Measurements from ENCODE around the gene CRISPLD2. TPM values are rescaled to one million over a fixed set of nuclear protein-coding genes. Genes with fewer than 3 reads are reported as not detected.

Gene CRISPLD2
- total RNA-seq, 2 donors from 2014 or later = 1.9 to 4.2 TPM

- ATAC-seq = no peak
- H3K9me3 ChIP-seq (ENCODE audit: control insufficient read depth, low read length, poor library complexity, severe bottlenecking) = no peaks in the 10 kb centered on the region
- H3K4me3 Mint-ChIP-seq = no peak overlapping the region
- H3K27ac Mint-ChIP-seq = no peak overlapping the region
- H3K36me3 Mint-ChIP-seq (ENCODE audit: low read depth) = peaks cover 6% of the 10 kb centered on the region
- peaks cover 2% of the 10 kb centered on the region for H3K4me1 Mint-ChIP-seq
- peaks cover 26% of the 10 kb centered on the region for H3K27me3 Mint-ChIP-seq
- no peak for DNase-seq
Observed at GRCh38 chr16:84884596-84885341, 65.0 kb downstream of the CRISPLD2 start.

DNA sequence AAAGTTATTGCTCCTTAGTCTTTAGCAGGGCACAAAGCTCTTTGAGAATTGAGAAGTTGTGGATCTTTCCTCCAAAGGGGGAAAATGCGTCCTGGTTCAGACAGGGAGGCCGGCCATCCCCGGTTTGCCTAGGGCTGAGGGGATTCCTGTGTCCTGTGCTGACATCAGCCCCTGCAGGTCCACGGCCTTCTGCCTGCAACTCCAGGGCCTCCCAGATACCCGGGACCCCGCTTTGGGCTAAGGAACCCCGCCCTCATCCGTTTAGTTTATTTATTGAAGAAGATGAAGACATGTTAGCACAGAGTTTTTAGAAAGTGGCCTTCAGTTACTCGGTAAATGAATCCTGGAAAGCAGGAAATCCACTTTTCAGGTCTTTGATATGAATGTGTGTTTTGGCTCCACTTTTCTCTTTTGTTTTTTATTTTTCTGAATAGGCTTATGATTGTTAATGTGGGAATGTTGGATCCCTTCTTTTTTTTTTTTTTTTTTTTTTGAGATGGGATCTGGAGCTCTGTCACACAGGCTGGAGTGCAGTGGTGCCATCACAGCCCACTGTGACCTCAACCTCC lies 65.6 kb downstream of the CRISPLD2 start:
- H3K4me3 Mint-ChIP-seq = no peak overlapping the region
- H3K9me3 ChIP-seq (ENCODE audit: control insufficient read depth, low read length, poor library complexity, severe bottlenecking) = no peaks in the 10 kb centered on the region
- peaks cover 2% of the 10 kb centered on the region for H3K4me1 Mint-ChIP-seq
- peaks cover 6% of the 10 kb centered on the region for H3K36me3 Mint-ChIP-seq (ENCODE audit: low read depth)
- H3K27me3 Mint-ChIP-seq = peaks cover 26% of the 10 kb centered on the region
- H3K27ac Mint-ChIP-seq = no peak overlapping the region
- no peak for DNase-seq
- ATAC-seq = no peak

DNA sequence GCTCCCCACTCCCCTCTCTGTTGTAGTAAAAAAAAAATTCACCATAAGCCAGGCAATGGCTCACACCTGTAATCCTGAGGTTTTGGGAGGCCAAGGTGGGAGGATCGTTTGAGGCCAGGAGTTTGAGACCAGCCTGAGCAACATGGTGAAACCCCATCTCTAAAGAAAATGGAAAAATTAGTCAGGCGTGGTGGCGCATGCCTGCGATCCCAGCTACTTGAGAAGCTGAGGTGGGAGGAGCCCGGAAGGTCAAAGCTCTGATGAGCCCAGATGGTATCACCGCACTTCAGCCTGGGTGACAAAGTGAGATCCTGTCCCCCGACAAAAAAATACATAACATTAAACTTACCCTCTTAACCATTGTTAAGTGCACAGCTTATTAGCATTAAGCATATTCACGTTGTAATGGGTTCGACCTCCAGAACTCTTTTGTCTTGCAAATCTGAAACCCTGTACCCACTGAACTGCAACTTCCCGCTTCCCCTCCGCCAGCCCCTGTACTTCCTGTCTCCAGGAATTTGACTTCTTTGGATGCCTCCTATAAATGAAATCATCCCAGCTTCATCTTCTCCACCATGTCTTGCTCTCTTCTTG lies 66.8 kb downstream of the CRISPLD2 start:
- Mint-ChIP-seq H3K4me3 (no peak overlapping the region), H3K27ac (no peak overlapping the region), H3K27me3 (peaks cover 26% of the 10 kb centered on the region), H3K4me1 (peaks cover 2% of the 10 kb centered on the region), H3K36me3 (ENCODE audit: low read depth) (peaks cover 2% of the 10 kb centered on the region)
- no peak for DNase-seq
- no peak for ATAC-seq
- no peaks in the 10 kb centered on the region for H3K9me3 ChIP-seq (ENCODE audit: control insufficient read depth, low read length, poor library complexity, severe bottlenecking)

DNA sequence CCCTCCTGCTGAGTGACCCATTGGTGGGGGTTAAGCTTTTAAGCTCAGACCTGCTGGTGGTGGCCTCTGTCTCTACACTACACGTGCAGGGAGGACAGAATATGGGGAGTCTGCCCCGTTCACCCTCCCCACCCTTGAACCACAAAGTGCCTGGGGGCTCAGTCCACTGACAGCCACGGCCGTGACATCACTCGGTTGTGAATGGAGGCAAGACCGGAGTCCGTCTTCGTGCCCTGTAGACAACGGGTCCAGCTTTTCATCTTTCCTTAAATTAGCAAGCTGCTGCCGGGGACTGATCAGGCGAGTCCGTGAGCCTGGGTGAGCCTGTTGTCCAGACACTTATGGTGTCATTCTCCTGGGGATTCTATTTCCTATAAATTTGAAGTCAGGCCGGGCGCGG lies 67.4 kb downstream of the CRISPLD2 start:
- H3K4me3 Mint-ChIP-seq = no peak overlapping the region
- peaks cover 30% of the 10 kb centered on the region for H3K27me3 Mint-ChIP-seq
- peaks cover 2% of the 10 kb centered on the region for H3K4me1 Mint-ChIP-seq
- DNase-seq (no peak), ATAC-seq (no peak)
- no peak overlapping the region for H3K27ac Mint-ChIP-seq
- no peaks in the 10 kb centered on the region for H3K36me3 Mint-ChIP-seq (ENCODE audit: low read depth)
- H3K9me3 ChIP-seq (ENCODE audit: control insufficient read depth, low read length, poor library complexity, severe bottlenecking) = no peaks in the 10 kb centered on the region

DNA sequence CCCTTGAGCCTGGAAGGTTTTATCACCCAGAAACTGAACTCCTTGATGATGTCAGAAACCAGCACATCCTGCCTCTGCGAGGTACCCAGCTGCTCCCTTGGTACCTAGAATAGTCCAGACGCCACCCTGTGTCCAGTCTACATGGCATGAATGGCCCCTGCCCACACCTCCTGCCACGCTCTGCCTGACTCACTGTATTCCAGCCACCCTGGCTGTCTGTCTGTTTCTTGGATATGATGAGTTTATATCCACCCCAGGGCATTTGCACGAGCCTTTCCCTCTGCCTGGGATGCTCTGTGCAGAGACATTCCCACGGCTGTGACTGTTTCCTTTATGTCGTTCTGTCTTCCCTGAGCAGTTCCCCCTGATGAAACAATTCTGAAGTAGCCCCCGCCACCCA lies 68.7 kb downstream of the CRISPLD2 start:
- ATAC-seq = no peak
- H3K9me3 ChIP-seq (ENCODE audit: control insufficient read depth, low read length, poor library complexity, severe bottlenecking) = no peaks in the 10 kb centered on the region
- Mint-ChIP-seq H3K27me3 (peaks cover 26% of the 10 kb centered on the region), H3K4me3 (no peak overlapping the region), H3K36me3 (ENCODE audit: low read depth) (no peaks in the 10 kb centered on the region), H3K4me1 (peaks cover 2% of the 10 kb centered on the region), H3K27ac (no peak overlapping the region)
- DNase-seq = no peak

DNA sequence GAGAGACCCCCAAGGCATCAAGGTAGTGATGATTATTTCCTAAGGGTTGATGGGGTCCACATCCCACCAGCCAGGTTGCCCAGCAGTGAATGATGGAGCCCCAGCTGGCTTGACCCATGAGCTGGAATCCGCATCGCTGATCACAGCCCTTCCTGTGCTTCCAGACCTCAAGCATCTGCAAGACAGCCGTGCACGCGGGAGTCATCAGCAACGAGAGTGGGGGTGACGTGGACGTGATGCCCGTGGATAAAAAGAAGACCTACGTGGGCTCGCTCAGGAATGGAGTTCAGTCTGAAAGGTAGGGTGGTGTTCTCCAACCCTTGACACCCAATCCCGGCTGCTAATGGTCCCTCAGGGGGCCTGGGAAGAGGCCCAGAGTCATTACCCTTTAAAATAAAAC lies 69.3 kb downstream of the CRISPLD2 start:
- Mint-ChIP-seq H3K36me3 (ENCODE audit: low read depth) (no peaks in the 10 kb centered on the region), H3K27me3 (peaks cover 25% of the 10 kb centered on the region), H3K4me3 (no peak overlapping the region), H3K4me1 (peaks cover 2% of the 10 kb centered on the region), H3K27ac (no peak overlapping the region)
- ATAC-seq (no peak), DNase-seq (no peak)
- H3K9me3 ChIP-seq (ENCODE audit: control insufficient read depth, low read length, poor library complexity, severe bottlenecking) = no peaks in the 10 kb centered on the region

DNA sequence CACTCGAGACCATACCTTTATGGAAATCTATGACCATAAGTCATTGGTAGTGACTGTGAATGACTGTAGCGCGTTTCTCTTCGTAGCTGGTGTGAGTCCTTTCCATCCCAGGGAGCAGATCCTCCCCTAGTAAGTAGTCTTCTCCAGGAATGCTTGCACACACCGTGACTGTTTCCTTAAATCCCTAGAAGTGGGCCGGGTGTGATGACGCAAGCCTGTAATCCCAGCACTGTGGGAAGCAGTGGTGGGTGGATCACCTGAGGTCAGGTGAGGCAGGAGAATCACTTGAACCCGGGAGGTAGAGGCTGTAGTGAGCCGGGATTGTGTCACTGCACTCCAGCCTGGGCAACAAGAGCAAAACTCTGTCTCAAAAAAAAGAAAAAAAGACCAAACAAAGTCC lies 70.6 kb downstream of the CRISPLD2 start:
- no peak for ATAC-seq
- peaks cover 21% of the 10 kb centered on the region for H3K27me3 Mint-ChIP-seq
- H3K4me1 Mint-ChIP-seq = no peaks in the 10 kb centered on the region

DNA sequence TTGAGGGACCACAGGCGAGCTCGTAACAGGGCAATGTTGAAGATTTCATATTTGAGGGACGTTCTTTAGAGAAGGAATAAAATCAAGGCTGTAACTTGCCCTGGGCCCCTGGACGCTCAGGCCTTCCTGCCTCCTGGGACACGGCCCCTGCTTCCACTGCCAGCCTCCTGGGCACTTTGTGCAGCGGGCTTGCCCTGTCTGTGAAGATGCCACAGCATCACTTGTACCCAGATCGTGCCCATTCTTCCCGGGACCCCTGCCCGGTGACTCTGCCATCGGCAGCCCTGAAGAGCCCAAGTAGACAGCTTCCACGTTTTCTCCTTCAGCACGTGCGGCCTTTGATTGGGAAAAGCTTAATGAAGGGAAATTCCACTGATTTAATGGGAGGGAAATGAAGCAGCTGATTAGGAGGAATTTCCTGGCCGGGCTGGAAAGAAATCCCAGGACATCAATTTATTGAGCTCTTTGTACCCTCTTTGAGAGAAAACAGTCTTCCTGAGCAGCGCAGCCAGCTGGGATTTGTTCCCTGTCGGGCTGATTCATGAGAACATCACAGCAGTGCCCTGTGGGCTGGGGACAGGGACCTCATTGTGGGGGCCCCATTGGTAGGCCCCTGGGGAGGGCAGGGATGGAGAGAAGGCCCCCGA lies 71.5 kb downstream of the CRISPLD2 start:
- H3K36me3 Mint-ChIP-seq (ENCODE audit: low read depth) = no peaks in the 10 kb centered on the region
- H3K27me3 Mint-ChIP-seq = peaks cover 15% of the 10 kb centered on the region
- no peaks in the 10 kb centered on the region for H3K9me3 ChIP-seq (ENCODE audit: control insufficient read depth, low read length, poor library complexity, severe bottlenecking)
- H3K4me3 Mint-ChIP-seq = no peak overlapping the region
- no peak for ATAC-seq
- DNase-seq = no peak
- H3K4me1 Mint-ChIP-seq = no peaks in the 10 kb centered on the region
- H3K27ac Mint-ChIP-seq = no peak overlapping the region

More for the DNA sequence above, 70.6 kb downstream of the CRISPLD2 start:
- Mint-ChIP-seq H3K27ac (no peak overlapping the region), H3K4me3 (no peak overlapping the region), H3K36me3 (ENCODE audit: low read depth) (no peaks in the 10 kb centered on the region)
- no peak for DNase-seq
- H3K9me3 ChIP-seq (ENCODE audit: control insufficient read depth, low read length, poor library complexity, severe bottlenecking) = no peaks in the 10 kb centered on the region

DNA sequence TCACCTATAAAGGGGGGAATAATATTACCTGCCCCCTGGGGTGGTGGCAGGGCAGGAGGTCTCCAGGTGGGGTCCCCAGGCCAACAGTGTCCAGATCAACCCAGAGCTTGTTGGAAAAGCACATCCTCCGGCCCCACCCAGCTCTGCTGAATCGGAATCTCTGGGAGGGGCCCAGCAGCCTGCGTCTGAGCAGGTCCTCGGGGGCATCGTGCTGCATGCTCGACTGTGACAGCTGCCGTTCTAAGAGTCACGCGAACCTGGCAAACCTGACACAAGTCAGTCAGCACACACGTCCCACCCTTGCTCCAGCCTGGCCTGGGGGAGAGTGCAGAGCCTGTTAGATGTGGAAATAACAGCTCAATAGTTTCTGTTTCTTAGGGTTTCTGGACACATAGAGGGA lies 72.3 kb downstream of the CRISPLD2 start:
- no peak for ATAC-seq
- DNase-seq = no peak
- no peaks in the 10 kb centered on the region for H3K9me3 ChIP-seq (ENCODE audit: control insufficient read depth, low read length, poor library complexity, severe bottlenecking)
- peaks cover 14% of the 10 kb centered on the region for H3K27me3 Mint-ChIP-seq
- H3K36me3 Mint-ChIP-seq (ENCODE audit: low read depth) = no peaks in the 10 kb centered on the region
- H3K4me1 Mint-ChIP-seq = no peaks in the 10 kb centered on the region
- no peak overlapping the region for H3K27ac Mint-ChIP-seq
- H3K4me3 Mint-ChIP-seq = no peak overlapping the region

DNA sequence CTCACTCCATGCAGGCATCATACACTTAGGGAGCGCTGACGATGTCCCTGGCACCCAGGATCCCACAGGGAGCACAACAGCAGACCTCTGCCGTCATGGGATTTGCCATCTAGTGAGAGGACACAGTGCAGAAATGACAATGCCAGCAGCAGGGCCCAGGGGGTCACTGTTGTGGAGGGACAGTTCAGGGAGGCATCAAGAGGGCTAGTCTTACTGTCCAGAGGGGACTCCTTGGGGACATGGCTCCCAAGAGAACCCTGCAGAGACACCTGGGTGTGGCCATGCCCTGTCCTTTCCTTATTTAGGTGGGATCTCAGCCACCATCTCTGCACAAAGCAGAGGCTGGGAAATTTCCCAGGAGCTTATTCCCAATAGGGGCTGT lies 73.7 kb downstream of the CRISPLD2 start:
- Mint-ChIP-seq H3K27ac (no peak overlapping the region), H3K36me3 (ENCODE audit: low read depth) (no peaks in the 10 kb centered on the region)
- no peak for ATAC-seq

GRCh38 chr16:84893849-84894599 lies 74.2 kb downstream of the CRISPLD2 start:
- Mint-ChIP-seq H3K4me1 (peaks cover 7% of the 10 kb centered on the region), H3K4me3 (no peak overlapping the region), H3K27ac (no peak overlapping the region), H3K36me3 (ENCODE audit: low read depth) (no peaks in the 10 kb centered on the region), H3K27me3 (peaks cover 11% of the 10 kb centered on the region)
- H3K9me3 ChIP-seq (ENCODE audit: control insufficient read depth, low read length, poor library complexity, severe bottlenecking) = no peaks in the 10 kb centered on the region
- DNase-seq (no peak), ATAC-seq (no peak)

More for the DNA sequence above, 73.7 kb downstream of the CRISPLD2 start:
- H3K4me1 Mint-ChIP-seq = peaks cover 6% of the 10 kb centered on the region
- H3K4me3 Mint-ChIP-seq = no peak overlapping the region
- DNase-seq = no peak
- no peaks in the 10 kb centered on the region for H3K9me3 ChIP-seq (ENCODE audit: control insufficient read depth, low read length, poor library complexity, severe bottlenecking)
- peaks cover 11% of the 10 kb centered on the region for H3K27me3 Mint-ChIP-seq

- Mint-ChIP-seq H3K36me3 (ENCODE audit: low read depth) (no peaks in the 10 kb centered on the region), H3K27me3 (peaks cover 12% of the 10 kb centered on the region), H3K27ac (no peak overlapping the region), H3K4me3 (no peak overlapping the region), H3K4me1 (peaks cover 7% of the 10 kb centered on the region)
- ATAC-seq = no peak
- no peaks in the 10 kb centered on the region for H3K9me3 ChIP-seq (ENCODE audit: control insufficient read depth, low read length, poor library complexity, severe bottlenecking)
- no peak for DNase-seq
Observed at GRCh38 chr16:84895016-84895415, 75.2 kb downstream of the CRISPLD2 start.

GRCh38 chr16:84896847-84897246 lies 77.1 kb downstream of the CRISPLD2 start:
- no peak overlapping the region for H3K27ac Mint-ChIP-seq
- no peaks in the 10 kb centered on the region for H3K9me3 ChIP-seq (ENCODE audit: control insufficient read depth, low read length, poor library complexity, severe bottlenecking)
- ATAC-seq = no peak
- DNase-seq = no peak
- no peak overlapping the region for H3K4me3 Mint-ChIP-seq
- H3K27me3 Mint-ChIP-seq = peaks cover 18% of the 10 kb centered on the region
- H3K36me3 Mint-ChIP-seq (ENCODE audit: low read depth) = no peaks in the 10 kb centered on the region
- peaks cover 7% of the 10 kb centered on the region for H3K4me1 Mint-ChIP-seq

Measured in T-helper 17 cell (primary cell).